Measurements from ENCODE around the gene TIMP4. TPM values are rescaled to one million over a fixed set of nuclear protein-coding genes. Genes with fewer than 3 reads are reported as not detected.

TIMP4 gene
- total and polyA plus RNA-seq, 4 donors = 0.36 to 1.7 (median 0.76) TPM

DNA sequence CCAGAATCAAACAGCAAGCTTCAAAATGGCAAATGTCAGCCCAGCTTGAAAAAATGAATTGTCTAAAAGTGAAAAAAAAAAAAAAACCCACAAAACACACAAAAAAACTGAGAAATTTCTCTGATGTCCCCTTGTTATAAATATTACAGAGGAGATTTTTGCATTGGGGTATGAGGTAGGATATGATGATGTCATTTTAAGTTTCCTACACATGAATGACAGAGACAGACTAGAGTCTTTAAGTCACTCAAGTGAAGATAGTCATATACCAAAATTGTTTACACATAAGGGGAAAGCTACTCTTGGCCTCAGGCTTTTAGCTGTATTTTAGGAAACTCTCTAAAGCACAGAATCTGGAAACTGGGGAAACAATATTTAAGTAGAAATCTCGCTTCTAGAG, 32.9 kb downstream of the TIMP4 start:
- H3K9ac ChIP-seq (ENCODE audit: low read depth in 1 of 2, low read length in 2 of 2) = no peak overlapping the region
- no peak for DNase-seq (ENCODE audit: low spot score)
- 85% methylated on average over 1 of the region's 1 CpG for WGBS
- no peaks in the 10 kb centered on the region for H3K36me3 ChIP-seq (ENCODE audit: control insufficient read depth in 4 of 4, insufficient read depth in 3 of 4, low read depth in 1 of 4, low read length in 3 of 4)
- H3K4me3 ChIP-seq (ENCODE audit: low read depth in 1 of 3, low read length in 3 of 3) = no peak overlapping the region
- TF ChIP-seq, protein P1, sequence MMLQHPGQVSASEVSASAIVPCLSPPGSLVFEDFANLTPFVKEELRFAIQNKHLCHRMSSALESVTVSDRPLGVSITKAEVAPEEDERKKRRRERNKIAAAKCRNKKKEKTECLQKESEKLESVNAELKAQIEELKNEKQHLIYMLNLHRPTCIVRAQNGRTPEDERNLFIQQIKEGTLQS (IDR thresholded peaks at IDR 0.05) = no peak
- no peak for TF ChIP-seq RAD21 (IDR thresholded peaks at IDR 0.05)
- no peak for TF ChIP-seq NR2F2 (IDR thresholded peaks at IDR 0.05)
- TF ChIP-seq GABPA (IDR thresholded peaks at IDR 0.05 in 1 of 2, conservative IDR thresholded peaks at IDR 0.05 in 1 of 2) = no peak
- TF ChIP-seq SP1 (IDR thresholded peaks at IDR 0.05) = no peak
- no peak for TF ChIP-seq FOXA1 (IDR thresholded peaks at IDR 0.05)
- TF ChIP-seq YY1 (IDR thresholded peaks at IDR 0.05) = no peak
- TF ChIP-seq, protein P2, sequence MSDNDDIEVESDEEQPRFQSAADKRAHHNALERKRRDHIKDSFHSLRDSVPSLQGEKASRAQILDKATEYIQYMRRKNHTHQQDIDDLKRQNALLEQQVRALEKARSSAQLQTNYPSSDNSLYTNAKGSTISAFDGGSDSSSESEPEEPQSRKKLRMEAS (IDR thresholded peaks at IDR 0.05) = no peak
- TF ChIP-seq, protein P3, sequence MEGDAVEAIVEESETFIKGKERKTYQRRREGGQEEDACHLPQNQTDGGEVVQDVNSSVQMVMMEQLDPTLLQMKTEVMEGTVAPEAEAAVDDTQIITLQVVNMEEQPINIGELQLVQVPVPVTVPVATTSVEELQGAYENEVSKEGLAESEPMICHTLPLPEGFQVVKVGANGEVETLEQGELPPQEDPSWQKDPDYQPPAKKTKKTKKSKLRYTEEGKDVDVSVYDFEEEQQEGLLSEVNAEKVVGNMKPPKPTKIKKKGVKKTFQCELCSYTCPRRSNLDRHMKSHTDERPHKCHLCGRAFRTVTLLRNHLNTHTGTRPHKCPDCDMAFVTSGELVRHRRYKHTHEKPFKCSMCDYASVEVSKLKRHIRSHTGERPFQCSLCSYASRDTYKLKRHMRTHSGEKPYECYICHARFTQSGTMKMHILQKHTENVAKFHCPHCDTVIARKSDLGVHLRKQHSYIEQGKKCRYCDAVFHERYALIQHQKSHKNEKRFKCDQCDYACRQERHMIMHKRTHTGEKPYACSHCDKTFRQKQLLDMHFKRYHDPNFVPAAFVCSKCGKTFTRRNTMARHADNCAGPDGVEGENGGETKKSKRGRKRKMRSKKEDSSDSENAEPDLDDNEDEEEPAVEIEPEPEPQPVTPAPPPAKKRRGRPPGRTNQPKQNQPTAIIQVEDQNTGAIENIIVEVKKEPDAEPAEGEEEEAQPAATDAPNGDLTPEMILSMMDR (IDR thresholded peaks at IDR 0.05; ENCODE audit: low read depth, low read length, missing input control) = no peak
- TF ChIP-seq HNF4G (IDR thresholded peaks at IDR 0.05) = no peak
- H3K27ac ChIP-seq (ENCODE audit: low read depth in 1 of 2, low read length in 2 of 2) = no peak overlapping the region
- peaks cover 0 to 5% (median 0%) of the 10 kb centered on the region in 4 donors for H3K27me3 ChIP-seq (ENCODE audit: control insufficient read depth in 4 of 4, insufficient read depth in 4 of 4, low read length in 3 of 4)
- H3K4me1 ChIP-seq (ENCODE audit: control insufficient read depth in 4 of 4, insufficient read depth in 4 of 4, low read length in 3 of 4) = no peaks in the 10 kb centered on the region
- no peaks in the 10 kb centered on the region for H3K9me3 ChIP-seq (ENCODE audit: control insufficient read depth in 4 of 4, low read length in 3 of 4)

DNA sequence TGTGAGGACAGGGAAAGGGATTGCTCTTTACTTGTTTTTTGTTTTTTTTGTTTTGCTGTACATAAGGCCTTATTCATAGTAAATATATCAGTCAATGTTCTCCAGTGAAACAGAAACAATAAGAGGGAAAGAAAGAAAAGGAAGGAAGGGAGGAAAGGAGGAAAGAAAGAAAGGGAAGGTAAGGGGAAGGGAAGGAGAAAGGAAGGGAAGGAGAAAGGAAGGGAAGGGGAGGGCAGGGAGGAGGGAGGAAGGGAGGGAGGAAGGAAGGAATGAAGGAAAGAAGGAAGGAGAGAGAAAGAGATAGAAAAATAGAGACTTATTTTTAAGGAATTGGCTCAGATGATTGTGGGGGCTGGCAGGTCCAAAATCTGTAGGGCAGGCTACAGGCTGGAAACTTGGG, 37.2 kb downstream of the TIMP4 start:
- H3K36me3 ChIP-seq (ENCODE audit: control insufficient read depth in 4 of 4, insufficient read depth in 3 of 4, low read depth in 1 of 4, low read length in 3 of 4) = no peaks in the 10 kb centered on the region
- no peaks in the 10 kb centered on the region for H3K4me1 ChIP-seq (ENCODE audit: control insufficient read depth in 4 of 4, insufficient read depth in 4 of 4, low read length in 3 of 4)
- no peaks in the 10 kb centered on the region for H3K9me3 ChIP-seq (ENCODE audit: control insufficient read depth in 4 of 4, low read length in 3 of 4)
- DNase-seq (ENCODE audit: low spot score) = no peak
- TF ChIP-seq GABPA (IDR thresholded peaks at IDR 0.05 in 1 of 2, conservative IDR thresholded peaks at IDR 0.05 in 1 of 2) (no peak), RXRA (IDR thresholded peaks at IDR 0.05) (no peak), NR2F2 (IDR thresholded peaks at IDR 0.05) (no peak), TAF1 (conservative IDR thresholded peaks at IDR 0.05) (no peak), EGR1 (IDR thresholded peaks at IDR 0.05; ENCODE audit: low read depth in 2 of 2) (no peak), JUND (IDR thresholded peaks at IDR 0.05) (no peak), HNF4G (IDR thresholded peaks at IDR 0.05) (no peak)
- TF ChIP-seq, protein P4, sequence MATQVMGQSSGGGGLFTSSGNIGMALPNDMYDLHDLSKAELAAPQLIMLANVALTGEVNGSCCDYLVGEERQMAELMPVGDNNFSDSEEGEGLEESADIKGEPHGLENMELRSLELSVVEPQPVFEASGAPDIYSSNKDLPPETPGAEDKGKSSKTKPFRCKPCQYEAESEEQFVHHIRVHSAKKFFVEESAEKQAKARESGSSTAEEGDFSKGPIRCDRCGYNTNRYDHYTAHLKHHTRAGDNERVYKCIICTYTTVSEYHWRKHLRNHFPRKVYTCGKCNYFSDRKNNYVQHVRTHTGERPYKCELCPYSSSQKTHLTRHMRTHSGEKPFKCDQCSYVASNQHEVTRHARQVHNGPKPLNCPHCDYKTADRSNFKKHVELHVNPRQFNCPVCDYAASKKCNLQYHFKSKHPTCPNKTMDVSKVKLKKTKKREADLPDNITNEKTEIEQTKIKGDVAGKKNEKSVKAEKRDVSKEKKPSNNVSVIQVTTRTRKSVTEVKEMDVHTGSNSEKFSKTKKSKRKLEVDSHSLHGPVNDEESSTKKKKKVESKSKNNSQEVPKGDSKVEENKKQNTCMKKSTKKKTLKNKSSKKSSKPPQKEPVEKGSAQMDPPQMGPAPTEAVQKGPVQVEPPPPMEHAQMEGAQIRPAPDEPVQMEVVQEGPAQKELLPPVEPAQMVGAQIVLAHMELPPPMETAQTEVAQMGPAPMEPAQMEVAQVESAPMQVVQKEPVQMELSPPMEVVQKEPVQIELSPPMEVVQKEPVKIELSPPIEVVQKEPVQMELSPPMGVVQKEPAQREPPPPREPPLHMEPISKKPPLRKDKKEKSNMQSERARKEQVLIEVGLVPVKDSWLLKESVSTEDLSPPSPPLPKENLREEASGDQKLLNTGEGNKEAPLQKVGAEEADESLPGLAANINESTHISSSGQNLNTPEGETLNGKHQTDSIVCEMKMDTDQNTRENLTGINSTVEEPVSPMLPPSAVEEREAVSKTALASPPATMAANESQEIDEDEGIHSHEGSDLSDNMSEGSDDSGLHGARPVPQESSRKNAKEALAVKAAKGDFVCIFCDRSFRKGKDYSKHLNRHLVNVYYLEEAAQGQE (IDR thresholded peaks at IDR 0.05) = no peak
- TF ChIP-seq, protein P1 (IDR thresholded peaks at IDR 0.05) = no peak
- H3K9ac ChIP-seq (ENCODE audit: low read depth in 1 of 2, low read length in 2 of 2) = no peak overlapping the region
- H3K27me3 ChIP-seq (ENCODE audit: control insufficient read depth in 4 of 4, insufficient read depth in 4 of 4, low read length in 3 of 4) = no peaks in the 10 kb centered on the region
- H3K4me3 ChIP-seq (ENCODE audit: low read depth in 1 of 3, low read length in 3 of 3) = no peak overlapping the region
- no peak overlapping the region for H3K27ac ChIP-seq (ENCODE audit: low read depth in 1 of 2, low read length in 2 of 2)

Measured in liver (tissue), 9 donors.